Skin of body (tissue), 2 donors: ENCODE data around the gene ASIC3. TPM values are rescaled to one million over a fixed set of nuclear protein-coding genes. Genes with fewer than 3 reads are reported as not detected.
"Not testable (repeated sequence)": the region's sequence is repeated elsewhere in the genome, so short reads cannot be mapped to it uniquely, and the experiment has no call there.

Source experiments
- DNase-seq: peaks from one replicate; lab custom pipeline; 2025; lab: John Stamatoyannopoulos, UW
- total RNA-seq: library from RNA; depleted of rRNA; stranded (reverse); fragments of >200 nt; gene quantifications from one replicate; pipeline ENCODE4 v1.2.3, GENCODE V29; 2014

The ASIC3 gene
- total RNA-seq, 1 donor from 2014 or later: 0.39 TPM

GRCh38 chr7:151013733-151014497 lies 34.4 kb upstream of the ASIC3 start:
- peak; percentile 59 for DNase-seq

GRCh38 chr7:151014950-151015349 lies 33.4 kb upstream of the ASIC3 start:
- no peak for DNase-seq

DNA sequence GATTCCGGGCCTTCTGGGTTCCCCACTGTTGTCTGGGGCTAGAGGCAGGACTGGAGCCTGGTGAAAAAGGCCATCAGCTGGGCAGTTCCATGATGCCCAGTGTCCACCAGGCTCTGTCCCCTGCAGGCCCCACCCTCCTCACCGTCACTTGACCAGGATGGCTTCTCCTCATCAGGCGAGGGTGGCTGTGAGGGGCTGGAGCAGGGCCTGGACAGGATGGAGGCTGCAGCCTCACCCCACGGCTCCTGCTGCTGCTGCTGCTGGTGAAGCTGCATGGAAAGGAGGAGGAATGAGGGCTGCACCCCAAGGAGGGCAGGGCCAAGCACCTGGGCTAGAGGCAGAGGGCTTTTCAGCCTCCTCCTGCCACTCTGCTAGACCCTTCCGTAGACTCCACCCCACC lies 32.4 kb upstream of the ASIC3 start:
- no peak for DNase-seq

DNA sequence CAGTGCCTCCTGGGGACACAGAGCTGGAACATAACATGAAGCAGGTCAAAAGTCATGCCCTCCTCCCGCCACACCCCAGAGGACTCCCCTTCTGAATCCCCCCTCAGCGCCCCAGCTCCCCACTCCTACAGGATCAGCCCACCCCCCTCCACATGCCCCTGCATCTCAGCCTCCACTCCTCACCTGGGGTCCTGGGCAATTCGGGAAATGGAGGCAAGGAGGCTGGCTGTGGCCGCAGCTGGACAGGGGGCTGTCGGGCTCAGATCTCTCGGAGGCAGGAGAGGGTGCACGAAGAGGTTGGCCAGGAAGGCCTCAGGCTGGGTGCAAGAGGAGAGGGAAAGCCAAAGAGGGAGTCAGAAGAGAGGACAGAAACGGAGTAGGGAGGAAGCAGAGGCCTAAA lies 31.8 kb upstream of the ASIC3 start:
- no peak for DNase-seq

GRCh38 chr7:151016942-151017341 lies 31.4 kb upstream of the ASIC3 start:
- DNase-seq: no peak

- no peak for DNase-seq
Measured at GRCh38 chr7:151017370-151017952, 30.9 kb upstream of the ASIC3 start.

DNA sequence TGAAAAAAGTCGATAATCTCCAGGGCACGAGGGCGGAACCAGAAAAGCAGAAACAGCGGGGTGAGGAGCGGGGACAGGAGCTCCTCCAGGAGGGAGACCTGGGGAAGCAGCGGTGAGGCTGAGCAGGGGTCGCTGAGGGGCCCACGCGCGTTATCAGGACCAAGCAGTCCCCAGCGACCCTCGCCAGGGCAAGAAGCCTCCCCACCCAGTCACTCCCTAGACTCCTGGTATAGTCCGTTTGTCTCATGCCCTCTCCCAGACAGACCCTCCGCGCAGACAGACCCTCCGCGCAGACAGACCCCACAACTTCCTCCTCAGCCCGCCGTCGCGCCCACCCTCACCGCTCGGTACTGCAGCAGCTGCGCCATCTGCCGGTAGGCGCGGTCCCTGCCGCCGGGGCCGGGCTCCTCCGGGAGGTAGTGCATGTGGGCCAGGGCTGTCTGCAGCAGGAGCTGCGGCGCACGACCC lies 30.3 kb upstream of the ASIC3 start:
- peak; percentile 25 for DNase-seq

DNA sequence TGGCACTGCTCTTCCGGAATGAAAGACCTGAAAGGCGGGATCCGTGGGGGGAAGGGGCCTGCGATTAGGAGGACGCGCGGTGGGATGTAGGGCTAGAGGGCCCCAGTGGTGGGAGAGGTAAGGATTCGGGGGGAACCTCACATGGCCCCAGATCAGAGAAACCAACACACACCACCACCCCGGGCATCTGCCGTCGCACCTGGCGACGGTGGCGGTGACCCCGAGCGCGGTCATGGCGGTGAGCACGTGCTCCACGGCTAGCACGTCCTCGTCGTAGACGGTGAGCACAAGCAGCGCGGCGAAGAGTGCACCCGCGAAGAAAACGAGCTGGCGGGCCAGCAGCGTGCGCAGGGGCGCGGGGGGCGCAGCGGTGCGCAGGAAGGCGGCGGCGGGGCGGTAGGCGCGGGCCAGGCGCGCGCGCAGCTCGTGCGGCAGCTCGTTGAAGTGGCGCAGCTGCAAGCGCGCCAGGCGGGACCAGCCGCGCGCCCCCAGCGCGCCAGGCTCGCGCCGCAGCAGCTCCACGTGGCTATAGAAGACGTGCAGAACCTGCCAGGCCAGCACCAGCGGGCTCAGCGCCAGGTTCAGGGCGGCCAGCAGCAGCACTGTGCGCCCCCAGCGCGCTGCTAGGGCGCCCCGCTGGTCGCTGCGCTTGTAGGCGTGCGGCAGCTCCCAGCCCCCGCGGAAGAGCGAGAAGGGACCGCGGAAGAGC lies 29.8 kb upstream of the ASIC3 start:
- no peak for DNase-seq

DNA sequence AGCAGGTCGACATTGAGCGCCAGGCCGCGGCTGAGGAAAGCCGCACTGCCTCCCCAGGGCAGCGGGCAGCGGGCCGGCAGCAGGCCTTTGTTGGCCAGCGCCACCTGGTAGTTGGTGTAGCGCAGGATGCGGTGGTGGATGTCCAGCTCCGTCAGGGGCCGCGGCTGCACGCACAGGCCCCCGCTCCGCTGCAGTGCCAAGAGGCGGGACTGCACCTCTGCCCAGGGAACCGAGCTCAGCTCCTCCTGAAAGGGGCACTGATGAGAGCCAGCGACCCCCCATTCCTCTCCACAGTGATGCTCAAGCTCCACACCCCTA lies 29.2 kb upstream of the ASIC3 start:
- DNase-seq: no peak

- DNase-seq: no peak
Measured at GRCh38 chr7:151020231-151020630, 28.1 kb upstream of the ASIC3 start.

- no peak for DNase-seq
Measured at GRCh38 chr7:151023232-151023631, 25.1 kb upstream of the ASIC3 start.

DNA sequence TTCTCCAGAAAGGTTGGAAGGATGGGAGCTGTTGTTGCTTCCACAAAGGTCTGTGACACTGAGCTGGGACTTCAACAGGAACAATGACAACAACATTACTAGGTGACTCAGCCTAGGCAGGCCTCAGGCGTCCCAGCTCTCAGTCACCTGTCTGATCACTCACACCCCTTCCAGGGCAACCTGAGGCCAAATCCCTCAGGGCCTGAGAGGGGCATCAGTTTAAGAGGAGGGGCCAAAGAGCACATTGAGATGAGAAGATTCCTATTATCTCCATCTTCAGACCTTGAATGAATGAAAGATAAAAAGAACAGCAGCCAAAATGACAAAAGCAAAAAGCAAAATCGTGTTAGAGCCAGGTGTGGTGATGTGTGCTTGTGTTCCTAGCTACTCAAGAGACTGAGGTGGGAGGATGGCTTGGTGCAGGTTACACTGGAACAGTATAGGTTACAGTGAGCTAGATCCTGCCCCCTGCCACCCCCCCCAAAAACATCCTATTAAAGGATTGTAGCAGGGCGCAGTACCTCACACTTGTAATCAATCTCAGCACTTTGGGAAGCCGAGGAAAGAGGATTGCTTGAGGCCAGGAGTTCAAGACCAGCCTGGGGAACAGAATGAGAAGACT lies 23.8 kb upstream of the ASIC3 start, which contains the start of gene ATG9B:
Gene ATG9B, minus strand, starts transcription at position 60 of the 622 bp plus-strand sequence. CDS start 71 bp downstream, outside the sequence.
- no peak for DNase-seq

DNA sequence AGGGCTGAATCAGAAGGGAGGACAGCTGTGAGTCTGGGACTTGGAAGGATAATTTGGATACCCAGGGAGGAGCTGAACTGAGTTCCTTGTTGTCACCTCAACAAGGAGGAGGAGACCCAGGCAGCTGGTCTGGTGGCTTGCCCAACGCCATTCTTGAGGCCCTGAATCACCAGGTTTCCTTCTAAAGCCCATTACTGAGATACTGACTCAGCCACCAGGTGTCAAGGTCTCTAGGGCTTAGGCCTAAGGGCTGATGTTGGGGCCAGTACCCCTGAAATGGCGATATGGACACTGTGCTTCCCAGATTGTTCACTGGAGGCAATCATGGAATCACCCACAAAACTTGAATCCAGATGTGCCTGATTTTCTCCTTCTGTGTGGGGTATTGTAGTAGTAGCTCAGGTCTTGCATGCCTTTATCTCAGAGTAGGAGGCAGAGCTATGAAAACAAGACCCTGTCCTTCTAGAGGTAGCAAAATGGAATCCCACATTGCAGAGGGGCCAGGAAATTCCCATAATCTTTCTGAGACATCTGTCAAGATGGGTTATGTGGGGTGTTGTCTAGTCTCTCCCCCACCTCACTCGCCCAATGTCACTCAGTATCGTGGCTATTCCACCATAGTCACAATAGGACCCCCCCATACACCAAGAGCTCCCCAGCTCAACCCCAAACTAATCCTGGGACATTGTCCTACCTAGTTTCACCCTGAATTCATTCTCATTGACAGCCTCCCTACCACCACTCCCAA lies 22.2 kb upstream of the ASIC3 start:
- DNase-seq: no peak

DNA sequence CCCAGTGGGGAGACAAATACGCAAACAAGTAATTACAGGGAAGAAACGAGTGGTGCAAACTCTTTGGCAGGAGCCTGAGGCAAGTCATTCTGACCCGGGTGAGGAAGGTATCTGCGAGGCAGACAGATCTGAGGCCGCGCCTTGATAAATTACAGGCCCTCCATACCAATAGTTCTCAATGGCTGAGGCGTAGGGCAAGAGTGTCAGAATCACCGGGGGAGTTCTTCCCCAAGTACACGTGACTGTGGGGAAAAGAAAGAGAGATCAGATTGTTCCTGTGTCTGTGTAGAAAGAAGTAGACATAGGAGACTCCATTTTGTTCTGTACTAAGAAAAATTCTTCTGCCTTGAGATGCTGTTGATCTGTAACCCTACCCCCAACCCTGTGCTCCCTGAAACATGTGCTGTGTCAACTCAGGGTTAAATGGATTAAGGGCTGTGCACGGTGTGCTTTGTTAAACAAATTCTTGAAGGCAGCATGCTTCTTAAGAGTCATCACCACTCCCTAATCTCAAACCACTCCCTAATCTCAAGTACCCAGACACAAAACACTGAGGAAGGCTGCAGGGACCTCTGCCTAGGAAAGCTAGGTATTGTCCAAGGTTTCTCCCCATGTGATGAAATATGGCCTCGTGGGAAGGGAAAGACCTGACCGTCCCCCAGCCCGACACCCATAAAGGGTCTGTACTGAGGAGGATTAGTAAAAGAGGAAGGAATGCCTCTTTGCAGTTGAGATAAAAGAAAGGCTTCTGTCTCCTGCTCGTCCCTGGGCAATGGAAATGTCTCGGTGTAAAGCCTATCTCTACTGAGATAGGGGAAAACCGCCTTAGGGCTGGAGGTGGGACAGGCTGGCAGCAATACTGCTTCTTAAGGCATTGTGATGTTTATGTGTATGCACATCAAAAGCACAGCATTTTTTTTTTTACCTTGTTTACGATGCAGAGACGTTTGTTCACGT lies 21.3 kb upstream of the ASIC3 start:
- not testable (repeated sequence) for DNase-seq

DNA sequence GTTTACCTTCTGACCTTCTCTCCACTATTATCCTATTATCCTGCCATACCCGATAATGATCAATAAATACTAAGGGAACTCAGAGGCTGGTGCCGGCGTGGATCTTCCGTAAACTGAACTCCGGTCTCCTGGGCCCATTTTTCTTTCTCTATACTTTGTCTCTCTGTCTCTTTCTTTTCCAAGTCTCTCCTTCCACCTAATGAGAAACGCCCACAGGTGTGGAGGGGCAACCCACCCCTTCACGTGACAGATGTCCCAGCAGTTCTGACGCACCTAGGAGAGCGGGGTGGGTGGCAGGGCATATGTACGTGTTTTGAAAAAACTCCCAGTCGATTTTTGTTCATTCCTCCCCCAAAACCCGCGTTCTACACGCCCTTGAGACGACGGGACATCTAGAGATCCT lies 20.6 kb upstream of the ASIC3 start:
- DNase-seq: not testable (repeated sequence)

GRCh38 chr7:151028131-151028947 lies 20.0 kb upstream of the ASIC3 start, which contains the start of gene ABCB8:
Gene ABCB8, plus strand, starts transcription at chr7:151028450. Its CDS starts 66 bp downstream, at chr7:151028516.
- DNase-seq: peak; percentile 99

DNA sequence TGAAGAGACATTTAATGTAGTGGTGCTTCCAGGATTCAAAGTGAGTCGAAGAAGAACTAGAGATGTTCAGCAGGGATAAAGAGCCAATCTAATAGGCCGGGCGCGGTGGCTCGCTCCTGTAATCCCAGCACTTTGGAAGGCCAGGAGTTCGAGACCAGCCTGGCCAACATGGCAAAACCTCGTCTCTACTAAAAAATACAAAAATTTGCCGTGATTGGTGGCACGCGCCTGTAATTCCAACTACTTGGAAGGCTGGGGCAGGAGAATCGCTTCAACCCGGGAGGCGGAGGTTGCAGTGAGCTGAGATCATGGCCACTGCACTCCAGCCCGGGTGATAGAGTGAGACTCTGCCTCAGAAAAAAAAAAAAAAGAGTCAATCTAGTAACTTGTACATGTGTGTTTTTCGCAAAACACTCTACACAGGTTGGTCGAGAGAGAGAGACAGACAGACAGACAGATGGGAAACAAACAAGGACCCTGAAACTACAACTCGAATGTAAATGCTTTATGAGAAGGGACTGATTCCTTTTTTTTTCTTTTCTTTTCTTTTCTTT lies 19.3 kb upstream of the ASIC3 start:
- no peak for DNase-seq

DNA sequence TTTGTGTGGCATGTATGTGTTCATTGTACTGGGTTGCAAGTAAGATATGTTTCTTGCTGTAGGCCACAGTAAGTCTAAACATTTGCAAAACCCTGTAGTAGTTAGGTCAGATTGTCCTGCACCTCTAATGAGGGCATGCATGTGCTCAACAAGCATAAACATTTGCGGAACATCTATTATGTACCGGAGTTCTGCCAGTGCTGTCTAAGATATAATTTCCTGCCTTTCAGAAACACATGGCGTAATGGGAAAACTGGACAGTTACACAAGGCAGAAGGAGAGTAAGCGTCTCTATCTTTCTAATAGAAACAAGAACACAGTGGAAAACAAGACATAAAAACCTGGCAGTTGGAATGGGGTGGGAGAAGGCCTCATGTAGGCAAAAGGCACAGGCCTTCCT lies 17.3 kb upstream of the ASIC3 start:
- DNase-seq: no peak
